Myocyte (in vitro differentiated cells): ENCODE measurements around the gene PLAU. TPM values are rescaled to one million over a fixed set of nuclear protein-coding genes. Genes with fewer than 3 reads are reported as not detected.
"Not testable (repeated sequence)": the region's sequence is repeated elsewhere in the genome, so short reads cannot be mapped to it uniquely, and the experiment has no call there.

Source experiments
- DNase-seq: peaks from one replicate; pipeline ENCODE4 v3.0.0-alpha.2; 2012; ENCODE audit warnings: low read depth
- total RNA-seq: library from RNA; depleted of rRNA; stranded (reverse); fragments of >200 nt; gene quantifications from 2 replicates; pipeline ENCODE4 v1.2.3, GENCODE V29; 2014

The PLAU gene
- total RNA-seq, 1 donor from 2014 or later = 166 TPM

DNA sequence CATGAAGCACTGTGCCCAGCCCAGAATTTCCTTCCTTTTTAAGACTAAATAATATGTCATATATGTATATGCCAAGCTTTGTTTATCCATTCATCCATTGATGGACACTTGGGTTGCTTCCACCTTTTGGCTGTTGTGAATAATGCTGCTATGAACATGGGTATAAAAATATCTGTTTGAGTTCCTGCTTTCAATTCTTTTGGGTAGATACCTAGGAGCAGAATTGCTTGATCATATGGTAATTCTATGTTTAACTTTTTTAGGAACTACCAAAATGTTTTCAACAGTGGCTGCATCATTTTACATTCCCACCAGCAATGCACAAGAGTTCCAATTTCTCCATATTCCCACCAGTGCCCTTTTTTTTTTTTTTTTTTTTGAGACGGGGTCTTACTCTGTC, 13.2 kb upstream of the PLAU start:
- DNase-seq = no peak

DNA sequence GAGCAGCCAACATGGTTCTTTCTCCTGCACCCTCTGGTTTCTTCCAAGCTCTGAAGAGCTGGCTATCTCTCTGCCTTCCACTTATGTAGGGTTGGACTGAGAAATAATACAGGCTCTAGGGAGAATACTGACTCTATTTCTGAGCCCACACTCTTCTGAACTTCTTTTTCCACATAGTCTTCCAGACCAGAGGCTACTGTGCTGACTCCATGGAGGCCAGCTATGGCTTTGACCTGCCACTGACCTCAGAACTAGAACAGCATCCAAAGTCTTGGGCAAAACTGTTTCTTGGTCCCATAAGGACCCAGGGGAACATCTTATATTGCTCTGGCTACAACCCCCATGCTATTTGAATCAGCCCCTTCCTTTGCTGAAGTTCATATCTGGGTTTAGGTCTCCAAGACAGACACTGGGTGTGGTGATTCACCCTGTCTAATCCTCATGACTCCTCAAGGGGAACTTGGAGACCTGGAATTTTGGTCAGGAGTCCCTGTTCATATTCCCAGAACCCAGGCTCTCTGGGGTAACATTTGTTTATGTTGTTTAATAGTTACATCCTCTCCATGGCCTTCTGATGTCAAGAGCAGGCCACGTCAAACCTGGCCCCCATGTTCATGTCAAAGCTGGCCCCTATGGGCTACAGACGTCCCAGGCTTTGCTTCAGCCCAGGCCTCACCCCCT, 12.1 kb upstream of the PLAU start:
- peak; percentile 42 for DNase-seq

DNA sequence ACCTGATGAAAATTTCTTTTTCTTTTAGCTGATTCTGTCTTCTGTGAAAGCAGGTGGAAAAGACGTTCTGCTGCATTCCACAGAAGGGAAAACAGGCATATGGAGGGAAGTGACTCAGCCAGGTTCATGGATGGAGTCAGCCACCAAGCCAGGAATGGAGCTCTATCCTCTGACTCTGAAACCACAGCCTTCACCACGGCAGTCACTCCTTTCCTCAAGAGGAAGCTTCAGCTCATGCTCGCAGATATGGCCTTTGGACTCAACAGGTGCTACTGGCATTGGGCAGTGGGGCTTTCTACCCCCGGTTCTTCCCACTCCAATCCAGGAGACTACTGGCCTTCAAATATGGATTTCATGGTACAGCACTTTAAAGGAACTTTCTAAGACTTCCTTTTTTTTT, 11.5 kb upstream of the PLAU start:
- DNase-seq = peak; percentile 93

DNA sequence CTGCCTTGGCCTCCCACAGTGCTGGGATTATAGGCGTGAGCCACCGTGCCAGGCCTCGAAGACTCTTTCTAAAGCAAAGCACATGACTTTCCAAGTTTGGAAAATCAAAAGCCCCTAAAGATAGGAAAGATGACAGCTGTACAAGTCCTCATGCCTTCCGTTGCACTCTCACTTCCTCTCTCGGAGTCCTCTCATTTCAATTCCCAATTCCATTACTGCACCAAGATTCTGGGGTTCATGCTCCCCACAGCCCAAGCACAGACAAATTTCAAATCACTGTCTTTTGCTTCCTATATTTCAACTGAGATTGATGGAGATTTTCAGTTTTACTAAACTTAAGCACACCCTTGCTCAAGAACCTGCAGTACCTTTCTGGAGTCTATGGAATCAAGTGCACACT, 10.9 kb upstream of the PLAU start:
- DNase-seq = peak; percentile 46

DNA sequence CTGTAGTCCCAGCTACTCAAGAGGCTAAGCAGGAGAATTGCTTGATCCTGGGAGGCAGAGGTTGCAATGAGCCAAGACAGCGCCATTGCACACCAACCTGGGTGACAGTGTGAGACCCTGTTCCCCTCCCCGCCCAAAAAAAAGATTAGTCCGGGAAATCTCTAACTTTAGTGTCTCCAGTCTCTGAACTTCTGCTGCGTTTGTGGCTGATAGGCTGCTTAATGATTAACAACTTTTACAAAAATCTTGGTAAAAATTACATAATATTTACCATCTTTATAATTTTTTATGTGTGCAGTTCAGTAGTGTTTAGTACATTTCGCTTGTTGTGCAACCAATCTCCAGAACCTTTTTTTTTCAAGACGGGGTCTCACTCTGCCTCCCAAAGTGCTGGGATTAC, 9.7 kb upstream of the PLAU start:
- DNase-seq = no peak

DNA sequence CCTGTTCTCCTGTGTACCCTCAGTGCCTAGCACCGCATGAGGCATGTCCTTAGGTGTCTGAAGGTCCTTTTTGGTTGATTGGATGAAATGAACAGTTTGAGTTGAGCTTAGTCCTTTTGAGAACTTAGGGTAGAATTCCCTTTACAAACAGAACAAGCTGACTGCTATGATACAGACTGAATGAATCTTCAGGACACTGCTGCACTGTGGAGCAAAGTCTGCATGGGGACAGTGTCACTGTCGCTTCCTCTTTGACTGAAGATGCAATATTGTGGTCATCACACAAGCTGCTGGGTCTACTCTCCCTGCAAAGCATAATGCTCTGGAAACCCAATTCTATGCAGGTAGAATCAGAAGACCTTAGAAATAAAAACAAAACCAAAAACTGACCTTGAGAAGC, 8.6 kb upstream of the PLAU start:
- no peak for DNase-seq

DNA sequence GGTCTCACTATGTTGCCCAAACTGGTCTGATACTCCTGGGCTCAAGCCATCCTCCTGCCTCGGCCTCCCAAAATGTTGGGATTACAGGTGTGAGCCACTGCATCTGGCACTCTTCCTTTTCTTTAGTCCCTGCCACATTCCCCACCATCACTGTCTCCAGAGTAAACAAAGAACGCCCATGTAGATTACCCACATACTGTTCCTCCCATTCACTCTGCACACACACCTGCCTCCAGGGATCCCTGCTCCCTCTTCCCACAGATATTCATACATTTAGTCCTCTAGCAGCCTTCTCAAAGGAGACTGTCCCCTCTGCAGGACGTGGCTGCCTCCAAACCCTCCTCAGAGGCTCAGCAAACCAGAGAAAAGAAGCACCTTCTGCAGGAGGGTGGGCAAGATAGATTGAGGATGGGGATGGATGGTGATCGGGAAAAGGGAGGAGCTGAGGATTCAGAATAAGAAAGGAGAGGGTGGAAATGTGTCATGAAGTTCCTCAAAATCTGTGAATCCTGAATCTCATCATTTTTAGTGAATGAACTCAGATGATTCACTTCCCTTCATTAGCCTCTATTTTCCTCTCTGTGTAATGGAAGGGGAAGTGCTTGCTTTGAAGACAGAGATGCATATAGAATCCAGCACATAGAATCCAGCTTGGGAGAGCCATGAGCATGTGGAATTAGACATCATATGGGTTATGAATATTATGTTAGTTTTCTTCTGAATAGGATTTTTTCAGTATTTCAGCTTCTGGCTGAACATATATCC, 5.5 kb upstream of the PLAU start:
- no peak for DNase-seq

DNA sequence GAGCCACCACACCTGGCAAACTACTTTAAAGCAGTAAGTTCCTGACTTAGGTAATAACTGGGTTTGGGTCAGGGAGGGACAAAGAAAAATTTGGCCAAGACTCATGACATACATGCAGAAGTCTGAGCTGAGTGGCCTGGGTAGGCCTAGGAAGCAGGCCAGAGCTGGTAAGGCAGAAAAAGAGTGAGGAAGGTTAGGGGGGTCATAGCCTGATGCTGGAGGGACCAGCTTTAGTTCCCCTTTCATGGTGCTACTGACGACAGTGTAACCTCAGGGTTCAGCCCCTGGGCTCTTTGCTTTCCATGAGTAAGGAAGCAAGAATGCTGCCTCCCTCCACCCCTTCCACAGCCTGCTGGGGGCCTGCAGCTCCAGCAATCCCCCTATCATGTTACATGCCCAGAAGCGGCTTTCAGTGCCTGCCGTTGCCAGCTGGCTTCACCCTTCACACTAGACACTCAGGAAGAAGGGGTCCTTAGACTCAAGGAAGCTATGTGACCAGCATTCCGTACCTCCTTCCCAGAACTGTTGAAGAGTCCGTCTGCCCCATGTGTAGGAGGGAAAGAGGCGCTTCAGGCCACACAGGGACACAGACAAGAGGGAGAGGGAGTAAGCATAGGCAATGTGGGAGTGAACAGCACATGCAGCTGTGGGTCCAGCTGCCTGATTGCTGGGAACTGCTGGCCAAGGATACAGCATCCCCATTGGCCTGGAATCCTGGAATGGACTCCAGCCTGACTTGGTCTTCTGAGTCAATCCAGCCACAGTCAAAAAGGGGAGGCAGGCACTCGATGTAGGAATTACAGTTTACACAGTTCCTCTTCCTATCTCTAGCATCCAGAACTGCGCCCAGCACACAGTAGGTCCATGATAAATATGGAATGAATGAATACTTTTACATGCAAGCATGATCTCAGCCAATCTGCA, 4.1 kb upstream of the PLAU start:
- DNase-seq = peak; percentile 98

DNA sequence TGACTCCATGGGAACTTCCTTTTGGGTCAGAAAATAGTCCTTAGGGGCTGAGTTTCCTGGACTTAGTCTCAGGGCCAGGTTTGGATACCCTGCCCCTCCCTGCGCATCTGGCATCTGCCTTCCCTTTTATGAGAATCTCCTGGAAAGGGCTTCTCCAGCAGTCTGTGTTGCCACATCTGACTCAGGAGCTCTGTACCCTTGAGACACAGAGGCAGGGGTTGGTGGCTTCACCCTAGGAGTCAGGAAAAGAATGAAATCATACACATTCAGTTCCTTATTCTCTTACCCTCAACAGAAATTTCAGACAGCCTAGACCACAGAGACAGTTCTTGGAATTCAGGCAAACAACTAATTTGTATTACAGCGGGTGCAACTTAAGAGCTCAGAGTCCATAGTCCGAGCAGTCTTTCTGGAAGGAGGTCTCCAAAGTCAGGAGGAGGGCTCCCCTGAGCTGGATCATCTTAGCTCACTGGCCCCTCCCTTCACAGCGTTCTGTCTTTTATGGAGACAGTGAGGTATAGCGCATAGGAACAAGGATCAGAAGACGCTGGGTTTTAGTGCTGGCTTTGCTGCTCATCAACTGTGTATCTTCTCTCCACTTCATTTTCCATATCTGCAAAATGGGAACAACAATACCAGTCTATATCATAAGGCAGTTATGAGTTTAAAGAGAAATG, 3.0 kb upstream of the PLAU start:
- peak; percentile 66 for DNase-seq

DNA sequence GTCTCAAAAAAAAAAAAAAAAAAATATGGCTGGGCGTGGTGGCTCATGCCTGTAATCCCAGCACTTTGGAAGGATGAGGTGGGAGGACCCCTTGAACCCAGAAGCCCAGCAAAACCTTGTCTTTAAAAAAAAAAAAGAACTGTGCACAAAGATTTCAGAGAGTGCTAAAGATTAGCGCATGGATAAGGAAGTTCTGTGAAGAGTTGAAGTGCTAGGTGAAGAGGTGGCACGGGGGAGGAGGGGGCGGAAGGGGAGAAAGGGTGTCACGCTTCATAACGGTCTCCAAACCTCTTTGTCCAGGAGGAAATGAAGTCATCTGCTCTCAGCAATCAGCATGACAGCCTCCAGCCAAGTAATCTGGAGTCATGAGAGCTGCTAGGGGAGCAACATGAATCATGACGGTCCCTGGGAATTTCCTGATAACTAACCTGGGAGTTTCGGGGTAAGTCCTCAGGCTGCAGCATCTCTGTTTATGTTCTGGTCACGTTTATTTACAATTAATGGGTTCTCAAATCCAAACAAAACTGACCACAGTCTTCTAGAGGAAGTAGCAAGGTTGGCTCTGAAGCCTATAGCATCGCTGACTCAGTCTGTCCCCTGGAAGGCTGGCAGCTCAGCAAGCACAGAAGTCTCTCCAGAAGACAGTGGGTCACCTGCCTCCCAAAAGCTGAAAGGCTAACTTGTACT, 1.9 kb upstream of the PLAU start:
- peak; percentile 89 for DNase-seq

DNA sequence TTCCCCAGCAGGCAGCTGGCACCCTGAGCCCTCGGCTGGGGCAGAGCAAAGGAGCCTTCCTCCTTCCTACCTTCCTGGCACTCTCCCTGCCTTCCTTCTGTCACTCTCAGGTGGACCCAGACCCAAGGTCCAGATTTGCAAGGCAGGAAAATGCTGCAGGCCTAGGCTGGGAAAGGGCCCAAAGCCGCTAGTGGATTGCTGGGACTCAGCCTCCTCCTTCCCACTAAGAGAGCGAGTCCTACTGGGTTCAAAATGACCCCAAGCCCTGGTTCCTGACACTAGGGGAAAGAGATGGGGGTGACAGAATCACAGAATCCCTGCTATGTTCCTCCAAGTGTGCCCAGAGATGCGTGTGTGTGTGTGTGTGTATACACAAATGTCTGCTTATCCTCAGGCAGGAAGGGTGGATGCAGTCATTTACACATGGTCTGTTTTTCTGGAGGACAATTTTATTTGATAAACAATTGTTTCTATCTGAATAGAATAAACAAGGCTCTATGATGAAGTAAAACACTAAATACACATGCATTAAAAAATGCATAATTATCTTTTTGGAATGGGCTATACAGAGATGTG, 1.3 kb upstream of the PLAU start:
- DNase-seq = no peak

DNA sequence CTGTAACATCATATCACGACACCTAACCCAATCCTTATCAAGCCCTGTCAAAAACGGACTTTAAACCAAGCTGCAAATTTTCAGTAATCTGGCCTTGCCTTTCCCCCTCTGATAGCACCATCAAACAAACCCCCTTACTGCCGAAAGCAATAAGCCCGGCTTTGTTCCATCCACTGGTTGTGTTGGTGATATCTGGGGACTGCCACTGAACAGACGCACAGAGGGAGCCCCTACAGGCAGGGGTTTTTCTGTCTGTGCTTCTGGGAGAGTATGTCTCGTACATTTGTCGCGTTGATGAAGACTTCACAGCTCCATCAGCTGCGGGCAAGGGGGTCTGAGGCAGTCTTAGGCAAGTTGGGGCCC, 550 bp upstream of the PLAU start:
- DNase-seq = peak; percentile 64

DNA sequence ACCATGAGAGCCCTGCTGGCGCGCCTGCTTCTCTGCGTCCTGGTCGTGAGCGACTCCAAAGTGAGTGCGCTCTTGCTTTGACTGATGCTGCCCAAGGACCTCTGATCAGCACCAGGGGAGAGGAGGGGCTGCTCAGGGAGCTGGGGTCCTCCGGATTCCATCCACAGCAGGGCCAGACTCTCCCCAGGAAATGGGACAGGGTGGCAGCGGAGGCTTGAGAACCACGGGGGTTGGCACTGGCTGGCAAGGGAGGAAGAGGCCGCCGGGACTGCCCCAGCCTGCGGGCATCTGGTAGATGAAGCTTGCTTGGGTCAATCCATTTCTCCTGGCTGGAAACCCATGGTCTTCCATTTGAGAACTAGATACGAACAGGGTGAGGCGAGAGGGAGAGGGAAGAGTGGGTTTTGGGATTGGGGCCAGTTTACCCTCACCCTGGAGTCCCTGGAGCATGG, 647 bp downstream of the PLAU start:
- DNase-seq = peak; percentile 57

DNA sequence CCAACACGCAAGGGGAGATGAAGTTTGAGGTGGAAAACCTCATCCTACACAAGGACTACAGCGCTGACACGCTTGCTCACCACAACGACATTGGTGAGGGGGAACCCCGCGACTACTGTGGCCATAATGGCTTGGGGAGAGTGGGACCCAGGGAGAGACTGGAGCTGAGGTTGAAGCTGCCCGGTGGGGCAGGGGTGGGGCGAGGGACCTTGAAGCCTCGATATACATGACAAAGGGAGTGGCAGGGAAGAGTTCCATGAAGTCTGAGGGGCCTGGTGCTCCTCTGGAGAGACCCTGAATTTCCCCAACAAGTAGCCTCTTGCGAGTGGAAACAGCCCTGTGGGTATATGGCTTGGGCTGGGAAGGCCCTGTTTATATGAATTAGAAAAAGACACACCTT, 3.1 kb downstream of the PLAU start:
- DNase-seq = no peak

DNA sequence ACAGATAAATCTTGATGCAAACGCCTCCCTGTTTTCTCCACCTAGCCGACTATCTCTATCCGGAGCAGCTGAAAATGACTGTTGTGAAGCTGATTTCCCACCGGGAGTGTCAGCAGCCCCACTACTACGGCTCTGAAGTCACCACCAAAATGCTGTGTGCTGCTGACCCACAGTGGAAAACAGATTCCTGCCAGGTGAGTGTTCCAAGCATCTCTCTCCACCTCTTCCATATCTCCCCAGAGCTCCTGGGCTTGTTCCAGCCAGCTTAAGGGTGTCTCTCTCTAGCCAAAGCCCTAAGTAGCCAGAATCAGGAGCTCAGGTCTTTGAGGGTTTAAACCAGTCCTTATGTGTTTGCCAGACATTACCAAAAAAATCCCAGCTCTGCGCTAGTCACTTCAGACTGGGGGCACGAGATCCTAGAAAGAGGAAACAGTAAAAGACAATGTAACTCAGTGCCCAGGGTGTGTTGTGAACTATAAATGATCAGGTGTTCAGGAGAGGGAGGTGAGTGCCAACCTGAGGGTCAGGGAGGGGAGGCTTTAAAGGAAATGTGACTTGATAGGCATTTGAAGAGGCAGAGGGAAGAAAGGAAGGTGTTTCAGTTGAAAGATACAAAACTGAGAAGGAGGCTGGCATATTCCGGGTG, 4.4 kb downstream of the PLAU start:
- DNase-seq = no peak

DNA sequence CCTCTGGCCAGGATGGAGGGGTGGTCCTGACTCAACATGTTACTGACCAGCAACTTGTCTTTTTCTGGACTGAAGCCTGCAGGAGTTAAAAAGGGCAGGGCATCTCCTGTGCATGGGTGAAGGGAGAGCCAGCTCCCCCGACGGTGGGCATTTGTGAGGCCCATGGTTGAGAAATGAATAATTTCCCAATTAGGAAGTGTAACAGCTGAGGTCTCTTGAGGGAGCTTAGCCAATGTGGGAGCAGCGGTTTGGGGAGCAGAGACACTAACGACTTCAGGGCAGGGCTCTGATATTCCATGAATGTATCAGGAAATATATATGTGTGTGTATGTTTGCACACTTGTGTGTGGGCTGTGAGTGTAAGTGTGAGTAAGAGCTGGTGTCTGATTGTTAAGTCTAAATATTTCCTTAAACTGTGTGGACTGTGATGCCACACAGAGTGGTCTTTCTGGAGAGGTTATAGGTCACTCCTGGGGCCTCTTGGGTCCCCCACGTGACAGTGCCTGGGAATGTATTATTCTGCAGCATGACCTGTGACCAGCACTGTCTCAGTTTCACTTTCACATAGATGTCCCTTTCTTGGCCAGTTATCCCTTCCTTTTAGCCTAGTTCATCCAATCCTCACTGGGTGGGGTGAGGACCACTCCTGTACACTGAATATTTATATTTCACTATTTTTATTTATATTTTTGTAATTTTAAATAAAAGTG, 6.0 kb downstream of the PLAU start:
- peak; percentile 61 for DNase-seq

DNA sequence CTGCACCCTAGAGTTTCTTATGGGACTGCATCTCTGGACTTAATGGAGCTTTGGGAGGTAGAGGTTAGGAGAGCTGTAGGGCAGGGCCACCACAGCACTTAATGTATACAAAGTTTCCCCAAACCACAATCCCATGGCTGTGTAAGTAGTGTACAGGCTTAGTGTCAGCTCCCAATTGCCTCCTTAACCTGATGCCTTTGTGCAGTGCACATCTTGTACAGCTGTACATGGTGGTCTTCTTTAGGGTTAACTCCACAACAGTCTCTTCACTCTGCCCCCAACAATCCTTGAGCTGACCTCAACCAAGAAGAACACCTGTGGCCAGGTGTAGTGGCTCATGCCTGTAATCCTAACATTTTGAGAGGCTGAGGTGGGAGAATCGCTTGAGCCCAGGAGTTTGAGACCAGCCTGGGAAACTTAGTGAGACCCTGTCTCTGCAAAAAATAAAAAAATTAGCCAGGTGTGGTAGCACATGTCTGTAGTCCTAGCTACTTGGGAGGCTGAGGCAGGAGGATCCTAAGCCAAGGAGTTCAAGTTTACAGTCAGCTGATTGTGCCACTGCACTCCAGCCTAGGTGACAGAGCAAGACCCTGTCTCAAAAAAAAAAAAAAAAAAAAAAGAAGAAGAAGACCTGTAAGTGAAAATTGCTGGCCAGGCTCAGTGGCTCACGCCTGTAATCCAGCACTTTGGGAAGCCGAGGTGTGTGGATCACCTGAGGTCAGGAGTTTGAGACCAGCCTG, 6.8 kb downstream of the PLAU start:
- DNase-seq = no peak

DNA sequence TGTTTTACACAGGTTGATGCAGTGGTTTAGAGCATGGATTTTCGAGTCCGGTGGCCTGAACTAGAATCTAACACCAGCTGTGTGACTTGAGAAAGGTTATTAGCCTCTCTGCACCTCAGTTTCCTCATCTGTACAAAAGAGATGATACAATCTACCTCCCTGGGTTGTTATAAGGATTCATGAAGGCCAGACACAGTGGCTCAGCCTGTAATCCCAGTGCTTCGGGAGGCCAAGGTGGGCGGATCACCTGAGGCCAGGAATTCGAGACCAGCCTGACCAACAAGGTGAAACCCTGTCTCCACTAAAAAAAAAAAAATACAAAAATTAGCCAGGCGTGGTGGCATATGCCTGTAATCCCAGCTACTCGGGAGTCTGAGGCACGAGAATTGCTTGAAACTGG, 8.5 kb downstream of the PLAU start:
- DNase-seq = not testable (repeated sequence)
